Posterior cingulate gyrus (tissue), 11 donors: Measurements from ENCODE around the gene ENOPH1.
"Not testable (repeated sequence)": the region's sequence is repeated elsewhere in the genome, so short reads cannot be mapped to it uniquely, and the experiment has no call there.

Source experiments
- DNase-seq, 10 donors: peaks; one replicate each; pipeline versions ENCODE4 v3.0.0 to v3.0.0-alpha.2; 2020 to 2021; ENCODE audit warnings: mixed read lengths in 3 of 10
- intact Hi-C: fragments of 100-400 bp; cut with DNase I; formaldehyde crosslinking; loops from one replicate; pipeline ENCODE4 v1.15.1; 2023

The ENOPH1 gene

DNA sequence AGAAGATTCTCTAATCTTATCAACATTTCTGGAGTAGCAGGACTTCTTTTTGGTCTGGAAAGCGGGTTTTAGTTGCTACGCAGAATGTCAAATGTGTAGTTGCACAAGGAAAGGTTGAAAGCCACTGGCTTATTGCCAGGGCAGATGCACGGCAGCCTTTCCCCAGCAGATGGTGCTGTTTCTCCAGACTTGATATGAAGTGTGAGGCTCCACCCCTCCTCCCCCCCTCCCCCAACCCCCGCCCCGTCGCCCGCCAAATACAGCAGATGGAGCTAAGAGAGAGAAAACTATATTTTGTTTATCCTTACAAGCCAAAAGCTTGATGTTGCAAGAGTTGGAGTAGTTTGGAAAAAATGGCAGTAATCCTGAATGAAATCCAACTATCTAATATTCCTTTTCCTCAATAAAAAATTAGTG is 32.0 kb downstream of the ENOPH1 start:
- peak; percentile 72 to 97 (median 84) for DNase-seq

GRCh38 chr4:82463221-82463620 is 32.8 kb downstream of the ENOPH1 start:
- no peak for DNase-seq
- intact Hi-C loops: loop anchor here (2.0 to 10.0 kb wide), 4 partner anchors 339 to 820 kb away; partner anchors contain the start of genes LIN54 and SEC31A

More for the DNA sequence above, 32.0 kb downstream of the ENOPH1 start:
- intact Hi-C loops: loop anchor here (1.0 to 10.0 kb wide), 5 partner anchors 277 to 820 kb away; partner anchors contain the start of genes LIN54 and SEC31A

DNA sequence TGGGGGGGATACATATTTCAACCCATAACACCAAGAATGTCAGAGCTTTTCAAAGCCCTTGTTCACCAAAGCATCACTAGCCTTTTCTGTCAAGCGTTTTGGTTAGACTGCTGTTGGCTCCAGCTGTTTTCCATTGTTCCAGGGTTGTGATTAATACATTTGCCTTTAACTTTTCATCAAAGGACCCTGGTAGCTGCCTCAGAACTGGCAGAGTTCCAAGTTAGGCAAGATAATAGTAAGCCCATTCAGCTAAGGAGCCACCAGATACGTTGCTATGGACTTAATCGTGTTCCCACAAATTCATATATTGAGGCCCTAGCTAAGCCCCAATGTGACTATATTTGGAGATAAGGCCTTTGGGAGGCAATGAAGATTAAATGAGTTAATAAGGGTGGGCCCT is 37.1 kb downstream of the ENOPH1 start:
- intact Hi-C loops: loop anchor here (10.0 kb wide), 1 partner anchor 547 kb away; the partner anchor contains the start of gene LIN54
- no peak for DNase-seq

- intact Hi-C loops: loop anchor here (10.0 kb wide), 1 partner anchor 545 kb away; the partner anchor contains the start of gene LIN54
- no peak for DNase-seq
Measured at GRCh38 chr4:82469791-82470345, 39.5 kb downstream of the ENOPH1 start.

DNA sequence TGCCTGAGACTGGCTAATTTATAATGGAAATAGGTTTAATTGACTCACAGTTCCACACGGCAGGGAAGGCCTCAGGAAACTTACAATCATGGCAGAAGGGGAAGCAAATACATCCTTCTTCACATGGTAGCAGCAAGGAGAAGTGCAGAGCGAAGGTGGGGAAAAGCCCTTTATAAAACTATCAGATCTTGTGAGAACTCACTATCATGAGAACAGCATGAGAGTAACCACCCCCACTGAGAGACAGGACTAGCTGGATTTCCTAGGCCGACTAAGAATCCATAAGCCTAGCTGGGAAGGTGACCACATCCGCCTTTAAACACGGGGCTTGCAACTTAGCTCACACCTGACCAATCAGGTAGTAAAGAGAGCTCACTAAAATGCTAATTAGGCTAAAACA is 42.7 kb downstream of the ENOPH1 start:
- DNase-seq, intact Hi-C loops: not testable (repeated sequence)

DNA sequence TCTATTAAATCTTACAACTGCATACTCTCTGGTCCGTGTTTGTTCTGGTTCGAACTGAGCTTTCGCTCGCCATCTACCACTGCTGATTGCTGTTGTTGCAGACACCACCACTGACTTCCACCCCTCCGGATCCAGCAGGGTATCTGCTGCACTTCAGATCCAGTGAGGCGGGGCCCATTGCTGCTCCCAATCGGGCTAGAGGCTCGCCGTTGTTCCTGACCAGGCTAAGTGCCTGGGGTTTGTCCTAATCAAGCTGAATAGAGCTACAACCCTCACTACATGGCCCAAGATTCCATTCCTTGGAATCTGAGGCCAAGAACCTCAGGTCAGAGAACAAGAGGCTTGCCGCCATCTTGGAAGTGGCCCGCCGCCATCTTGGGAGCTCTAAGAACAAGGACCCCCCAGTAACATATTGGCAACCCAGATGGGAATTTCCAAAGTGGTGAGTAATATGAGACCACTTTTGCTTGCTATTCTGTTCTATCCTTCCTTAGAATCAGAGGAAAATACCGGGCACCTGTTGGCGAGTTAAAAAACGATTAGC is 43.3 kb downstream of the ENOPH1 start:
- intact Hi-C loops: no loop called here
- DNase-seq: no peak

GRCh38 chr4:82475931-82476330 is 45.5 kb downstream of the ENOPH1 start:
- intact Hi-C loops, DNase-seq: not testable (repeated sequence)

GRCh38 chr4:82477469-82477868 is 47.1 kb downstream of the ENOPH1 start:
- DNase-seq, intact Hi-C loops: not testable (repeated sequence)

DNA sequence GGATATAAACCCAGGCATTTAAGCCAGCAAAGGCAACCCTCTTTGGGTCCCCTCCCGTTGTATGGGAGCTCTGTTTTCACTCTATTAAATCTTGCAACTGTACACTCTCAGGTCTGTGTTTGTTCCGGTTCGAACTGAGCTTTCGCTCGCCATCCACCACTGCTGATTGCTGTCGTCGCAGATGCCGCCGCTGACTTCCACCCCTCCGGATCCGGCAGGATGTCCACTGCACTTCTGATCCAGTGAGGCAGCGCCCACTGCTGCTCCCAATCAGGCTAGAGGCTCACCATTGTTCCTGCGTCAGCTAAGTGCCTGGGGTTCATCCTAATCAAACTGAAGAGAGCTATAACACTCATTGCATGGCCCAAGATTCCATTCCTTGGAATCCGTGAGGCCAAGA is 49.2 kb downstream of the ENOPH1 start:
- intact Hi-C loops: no loop called here
- no peak for DNase-seq

DNA sequence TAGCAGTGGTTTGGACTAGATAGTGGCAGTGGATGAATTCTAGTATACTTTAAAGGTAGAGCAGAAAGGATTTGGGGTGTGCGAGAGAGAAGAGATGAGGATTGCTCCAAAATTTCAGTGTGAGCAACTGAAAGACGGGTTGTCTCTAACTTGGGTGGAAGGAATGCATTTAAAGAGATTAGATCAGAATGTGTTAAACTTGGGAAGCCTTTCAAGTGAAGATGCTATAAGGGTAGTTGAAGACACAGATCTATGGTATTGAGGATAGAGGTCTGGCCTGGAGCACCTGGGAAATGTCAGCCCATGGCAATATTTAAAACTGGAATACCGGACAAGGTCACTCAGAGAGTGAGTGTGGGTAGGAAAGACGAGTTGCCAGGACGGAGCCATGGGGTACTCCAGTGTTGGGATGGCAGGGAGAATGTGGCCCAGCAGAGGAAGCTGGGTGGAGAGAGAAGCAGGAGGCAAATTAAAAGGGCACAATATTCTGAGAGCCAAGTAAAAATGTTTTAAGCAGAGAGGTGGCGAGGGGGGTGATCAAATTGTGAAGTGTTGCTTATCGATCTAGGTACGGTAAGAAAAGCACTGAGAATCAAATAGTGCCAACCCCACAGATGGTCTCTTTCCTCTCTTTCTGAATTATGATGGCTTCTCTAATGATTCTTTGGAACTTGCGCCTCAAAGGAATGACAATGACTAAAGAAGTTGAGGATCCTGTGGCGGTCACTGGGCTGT is 50.5 kb downstream of the ENOPH1 start:
- DNase-seq: no peak
- intact Hi-C loops: no loop called here

GRCh38 chr4:82481506-82481840 is 51.1 kb downstream of the ENOPH1 start:
- DNase-seq: no peak
- intact Hi-C loops: no loop called here

- intact Hi-C loops: no loop called here
- no peak for DNase-seq
Measured at GRCh38 chr4:82482387-82482786, 52.0 kb downstream of the ENOPH1 start.

DNA sequence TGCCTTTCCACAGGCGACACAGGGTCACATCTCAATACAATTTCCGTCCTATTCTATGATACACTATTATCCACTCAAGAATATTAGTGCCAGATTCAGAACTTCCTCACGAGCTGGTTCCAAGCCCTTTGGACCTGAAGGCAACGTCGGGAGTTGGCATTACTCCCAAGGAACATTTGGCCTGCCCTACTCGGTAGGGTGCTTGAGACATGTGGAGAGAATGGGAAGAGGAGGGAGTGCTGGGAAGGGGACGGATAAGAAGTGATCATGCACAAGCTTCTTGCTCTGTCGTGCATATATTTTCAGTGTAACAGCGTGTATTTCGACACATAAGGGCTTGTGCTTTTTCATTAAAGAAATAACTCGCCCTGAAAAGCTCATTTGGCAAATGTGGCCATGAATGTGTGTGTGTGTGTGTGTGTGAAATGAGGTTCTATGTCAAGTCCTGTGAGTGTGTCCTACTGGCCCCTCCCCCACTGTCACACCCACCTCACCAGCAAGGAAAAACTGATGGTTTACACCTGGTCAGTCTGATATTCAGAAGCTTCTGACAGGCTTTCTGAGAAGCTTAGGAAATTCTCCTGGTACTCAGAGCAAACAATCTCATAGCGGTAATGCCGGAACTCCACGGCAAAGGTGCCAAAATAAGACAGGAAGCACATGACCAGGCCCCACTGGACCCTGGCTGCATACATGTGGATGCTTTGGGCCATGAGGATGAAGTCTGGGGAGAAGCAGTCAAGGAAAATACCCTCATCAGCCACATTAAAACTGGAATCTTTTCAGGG is 54.8 kb downstream of the ENOPH1 start:
- no peak for DNase-seq
- intact Hi-C loops: no loop called here

GRCh38 chr4:82489076-82489475 is 58.7 kb downstream of the ENOPH1 start:
- DNase-seq: no peak
- intact Hi-C loops: no loop called here

- intact Hi-C loops: loop anchor here (10.0 kb wide), 1 partner anchor 65 kb away; no protein-coding TSS in a partner anchor
- DNase-seq: no peak
Measured at GRCh38 chr4:82489987-82490386, 59.6 kb downstream of the ENOPH1 start.

- DNase-seq: no peak
- intact Hi-C loops: loop anchor here (10.0 kb wide), 1 partner anchor 63 kb away; no protein-coding TSS in a partner anchor
Measured at GRCh38 chr4:82491251-82491960, 61.0 kb downstream of the ENOPH1 start.

DNA sequence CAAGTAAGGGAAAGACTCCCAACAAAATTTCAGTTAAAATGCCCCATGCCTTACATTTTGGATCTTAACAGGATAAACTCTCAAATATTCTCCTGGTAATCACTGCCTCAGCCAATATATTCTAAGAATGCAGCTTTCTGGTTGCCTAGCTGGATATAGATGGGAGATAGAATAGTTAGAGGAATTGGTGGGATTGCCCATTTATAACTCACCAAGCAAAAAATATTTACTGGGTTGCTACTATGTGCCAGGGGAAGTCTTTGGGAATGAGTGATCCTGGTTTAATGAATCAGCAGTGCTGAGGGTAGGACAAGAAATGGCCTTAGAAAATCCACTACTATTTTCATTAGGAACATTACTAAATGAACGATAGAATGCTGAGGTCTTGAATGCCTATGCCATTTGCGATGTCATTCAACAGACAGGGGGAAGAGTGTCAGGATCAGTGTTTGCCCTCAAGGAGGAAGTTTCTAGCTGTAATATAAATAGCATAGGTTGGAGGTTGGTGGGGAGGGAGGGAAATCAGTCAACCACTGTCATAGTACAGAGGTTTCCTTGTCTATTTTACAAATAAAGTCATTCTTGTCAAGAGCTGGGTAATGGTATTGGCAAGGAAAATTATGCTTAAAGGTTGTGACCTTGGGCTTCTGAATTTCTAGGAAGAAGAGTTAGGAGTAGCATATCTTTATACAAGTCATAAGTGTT is 63.5 kb downstream of the ENOPH1 start:
- intact Hi-C loops: loop anchor here (10.0 kb wide), 1 partner anchor 61 kb away; no protein-coding TSS in a partner anchor
- no peak for DNase-seq

DNA sequence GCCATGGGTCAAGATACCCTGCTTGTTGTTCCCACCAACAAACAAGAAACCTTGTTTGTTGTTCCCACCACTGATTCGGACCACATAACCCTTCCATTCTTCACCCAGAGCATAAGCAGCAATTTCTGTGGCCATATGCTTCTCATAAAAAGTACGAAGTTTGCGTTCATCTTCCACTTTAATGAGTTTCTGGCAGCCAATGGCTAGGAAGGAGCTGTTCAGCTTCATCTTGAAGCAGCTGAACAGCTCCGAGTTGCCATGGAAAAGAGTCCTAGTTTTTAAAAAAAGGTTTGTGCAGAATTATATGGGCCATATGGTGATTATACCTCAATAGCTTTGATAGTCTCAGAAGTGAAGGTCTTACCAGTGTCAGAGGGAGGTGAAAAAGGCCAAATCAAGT is 65.3 kb downstream of the ENOPH1 start:
- intact Hi-C loops: loop anchor here (10.0 kb wide), 1 partner anchor 59 kb away; no protein-coding TSS in a partner anchor
- DNase-seq: no peak

DNA sequence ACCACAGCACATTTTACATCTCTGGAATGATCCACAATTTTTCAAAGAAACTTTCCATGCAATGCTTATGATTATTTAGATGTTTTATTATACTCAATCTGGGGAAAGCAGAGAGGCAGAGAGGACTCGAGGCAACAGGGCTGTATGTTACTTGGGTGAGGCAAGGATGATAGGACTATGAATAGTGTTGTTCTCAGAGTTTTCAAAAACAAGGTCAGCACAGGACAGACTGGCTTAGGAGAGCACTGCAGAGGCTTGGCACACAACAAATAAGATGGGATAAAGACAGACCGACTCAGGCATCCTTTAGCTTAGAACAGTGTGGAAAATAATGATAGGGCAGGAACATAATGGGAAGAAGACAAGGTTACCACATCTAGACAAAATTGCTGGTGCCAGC is 66.0 kb downstream of the ENOPH1 start:
- intact Hi-C loops: loop anchor here (10.0 kb wide), 1 partner anchor 58 kb away; no protein-coding TSS in a partner anchor
- DNase-seq: no peak
